HEK293 (cell line): ENCODE data around the gene HMGXB4.

ENCODE experiments used
- REPIN1 ChIP-seq: fragments of 450-650 bp; formaldehyde crosslinking; IDR thresholded peaks from 2 replicates; pipeline ENCODE4 v1.5.1; 2017; ENCODE audit warnings: missing biosample characterization, missing genetic modification characterization, low read depth
- WT1 ChIP-seq: fragments of 450-650 bp; formaldehyde crosslinking; IDR thresholded peaks from 2 replicates; pipeline ENCODE4 v1.5.1; 2016; ENCODE audit warnings: missing biosample characterization, missing genetic modification characterization
- YY1 ChIP-seq: fragments of 450-650 bp; formaldehyde crosslinking; IDR thresholded peaks from 2 replicates; pipeline ENCODE4 v1.5.1; 2018; ENCODE audit warnings: missing biosample characterization, missing genetic modification characterization
- ZNF121 ChIP-seq: fragments of 450-650 bp; formaldehyde crosslinking; IDR thresholded peaks from 2 replicates; pipeline ENCODE4 v1.5.1; 2016; ENCODE audit warnings: missing biosample characterization, missing genetic modification characterization
- ZNF140 ChIP-seq: fragments of 450-650 bp; formaldehyde crosslinking; IDR thresholded peaks from 2 replicates; pipeline ENCODE4 v1.5.1; 2016; ENCODE audit warnings: missing biosample characterization, missing genetic modification characterization
- ZNF335 ChIP-seq: fragments of 450-650 bp; formaldehyde crosslinking; conservative IDR thresholded peaks from 2 replicates; pipeline ENCODE4 v1.5.1; 2016; ENCODE audit warnings: missing biosample characterization, missing genetic modification characterization
- ZNF621 ChIP-seq: fragments of 450-650 bp; formaldehyde crosslinking; IDR thresholded peaks from 2 replicates; pipeline ENCODE4 v1.5.1; 2017; ENCODE audit warnings: missing biosample characterization, missing genetic modification characterization
- TF ChIP-seq, protein P1 (sequence below): fragments of 450-650 bp; formaldehyde crosslinking; IDR thresholded peaks from 2 replicates; pipeline ENCODE4 v1.5.1; 2016; ENCODE audit warnings: missing biosample characterization, missing genetic modification characterization
- TF ChIP-seq, protein P2 (sequence below): fragments of 450-650 bp; formaldehyde crosslinking; conservative IDR thresholded peaks from 2 replicates; pipeline ENCODE4 v1.5.1; 2016; ENCODE audit warnings: low read depth, missing biosample characterization, missing genetic modification characterization
- TF ChIP-seq, protein P3 (sequence below): fragments of 450-650 bp; formaldehyde crosslinking; IDR thresholded peaks from 2 replicates; pipeline ENCODE4 v1.5.1; 2016; ENCODE audit warnings: missing biosample characterization, missing genetic modification characterization, borderline replicate concordance
- TF ChIP-seq, protein P4 (sequence below): fragments of 450-650 bp; formaldehyde crosslinking; IDR thresholded peaks from 2 replicates; pipeline ENCODE4 v1.5.1; 2017; ENCODE audit warnings: missing biosample characterization, missing genetic modification characterization

DNA sequence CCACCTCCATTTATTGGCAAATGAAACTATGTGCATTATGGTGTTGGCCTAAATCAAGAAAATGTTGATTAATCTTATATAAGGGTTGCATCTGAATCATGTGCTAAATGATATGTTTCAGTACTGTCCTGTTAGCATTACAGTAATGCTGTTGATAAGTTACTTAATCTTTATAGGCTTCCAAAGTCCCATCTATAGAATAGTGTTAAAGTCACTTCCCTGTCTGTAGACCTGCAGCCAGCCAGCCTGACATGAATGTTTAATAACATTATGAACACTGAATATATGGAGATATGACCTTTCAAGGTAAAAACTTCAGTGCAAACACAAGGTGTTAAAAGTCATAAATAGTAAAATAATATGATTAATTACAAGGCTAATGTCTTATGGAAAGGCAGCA is 38.8 kb downstream of the HMGXB4 start:
- TF ChIP-seq, protein P1, sequence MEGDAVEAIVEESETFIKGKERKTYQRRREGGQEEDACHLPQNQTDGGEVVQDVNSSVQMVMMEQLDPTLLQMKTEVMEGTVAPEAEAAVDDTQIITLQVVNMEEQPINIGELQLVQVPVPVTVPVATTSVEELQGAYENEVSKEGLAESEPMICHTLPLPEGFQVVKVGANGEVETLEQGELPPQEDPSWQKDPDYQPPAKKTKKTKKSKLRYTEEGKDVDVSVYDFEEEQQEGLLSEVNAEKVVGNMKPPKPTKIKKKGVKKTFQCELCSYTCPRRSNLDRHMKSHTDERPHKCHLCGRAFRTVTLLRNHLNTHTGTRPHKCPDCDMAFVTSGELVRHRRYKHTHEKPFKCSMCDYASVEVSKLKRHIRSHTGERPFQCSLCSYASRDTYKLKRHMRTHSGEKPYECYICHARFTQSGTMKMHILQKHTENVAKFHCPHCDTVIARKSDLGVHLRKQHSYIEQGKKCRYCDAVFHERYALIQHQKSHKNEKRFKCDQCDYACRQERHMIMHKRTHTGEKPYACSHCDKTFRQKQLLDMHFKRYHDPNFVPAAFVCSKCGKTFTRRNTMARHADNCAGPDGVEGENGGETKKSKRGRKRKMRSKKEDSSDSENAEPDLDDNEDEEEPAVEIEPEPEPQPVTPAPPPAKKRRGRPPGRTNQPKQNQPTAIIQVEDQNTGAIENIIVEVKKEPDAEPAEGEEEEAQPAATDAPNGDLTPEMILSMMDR = no peak
- TF ChIP-seq, protein P2, sequence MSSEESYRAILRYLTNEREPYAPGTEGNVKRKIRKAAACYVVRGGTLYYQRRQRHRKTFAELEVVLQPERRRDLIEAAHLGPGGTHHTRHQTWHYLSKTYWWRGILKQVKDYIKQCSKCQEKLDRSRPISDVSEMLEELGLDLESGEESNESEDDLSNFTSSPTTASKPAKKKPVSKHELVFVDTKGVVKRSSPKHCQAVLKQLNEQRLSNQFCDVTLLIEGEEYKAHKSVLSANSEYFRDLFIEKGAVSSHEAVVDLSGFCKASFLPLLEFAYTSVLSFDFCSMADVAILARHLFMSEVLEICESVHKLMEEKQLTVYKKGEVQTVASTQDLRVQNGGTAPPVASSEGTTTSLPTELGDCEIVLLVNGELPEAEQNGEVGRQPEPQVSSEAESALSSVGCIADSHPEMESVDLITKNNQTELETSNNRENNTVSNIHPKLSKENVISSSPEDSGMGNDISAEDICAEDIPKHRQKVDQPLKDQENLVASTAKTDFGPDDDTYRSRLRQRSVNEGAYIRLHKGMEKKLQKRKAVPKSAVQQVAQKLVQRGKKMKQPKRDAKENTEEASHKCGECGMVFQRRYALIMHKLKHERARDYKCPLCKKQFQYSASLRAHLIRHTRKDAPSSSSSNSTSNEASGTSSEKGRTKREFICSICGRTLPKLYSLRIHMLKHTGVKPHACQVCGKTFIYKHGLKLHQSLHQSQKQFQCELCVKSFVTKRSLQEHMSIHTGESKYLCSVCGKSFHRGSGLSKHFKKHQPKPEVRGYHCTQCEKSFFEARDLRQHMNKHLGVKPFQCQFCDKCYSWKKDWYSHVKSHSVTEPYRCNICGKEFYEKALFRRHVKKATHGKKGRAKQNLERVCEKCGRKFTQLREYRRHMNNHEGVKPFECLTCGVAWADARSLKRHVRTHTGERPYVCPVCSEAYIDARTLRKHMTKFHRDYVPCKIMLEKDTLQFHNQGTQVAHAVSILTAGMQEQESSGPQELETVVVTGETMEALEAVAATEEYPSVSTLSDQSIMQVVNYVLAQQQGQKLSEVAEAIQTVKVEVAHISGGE = no peak
- TF ChIP-seq REPIN1 (tag by site-specific recombination) (no peak), ZNF140 (tag by site-specific recombination) (no peak), WT1 (tag by site-specific recombination) (no peak), ZNF121 (no peak), ZNF621 (no peak), YY1 (tag by site-specific recombination) (no peak), ZNF335 (tag by site-specific recombination) (no peak)
- TF ChIP-seq, protein P3, sequence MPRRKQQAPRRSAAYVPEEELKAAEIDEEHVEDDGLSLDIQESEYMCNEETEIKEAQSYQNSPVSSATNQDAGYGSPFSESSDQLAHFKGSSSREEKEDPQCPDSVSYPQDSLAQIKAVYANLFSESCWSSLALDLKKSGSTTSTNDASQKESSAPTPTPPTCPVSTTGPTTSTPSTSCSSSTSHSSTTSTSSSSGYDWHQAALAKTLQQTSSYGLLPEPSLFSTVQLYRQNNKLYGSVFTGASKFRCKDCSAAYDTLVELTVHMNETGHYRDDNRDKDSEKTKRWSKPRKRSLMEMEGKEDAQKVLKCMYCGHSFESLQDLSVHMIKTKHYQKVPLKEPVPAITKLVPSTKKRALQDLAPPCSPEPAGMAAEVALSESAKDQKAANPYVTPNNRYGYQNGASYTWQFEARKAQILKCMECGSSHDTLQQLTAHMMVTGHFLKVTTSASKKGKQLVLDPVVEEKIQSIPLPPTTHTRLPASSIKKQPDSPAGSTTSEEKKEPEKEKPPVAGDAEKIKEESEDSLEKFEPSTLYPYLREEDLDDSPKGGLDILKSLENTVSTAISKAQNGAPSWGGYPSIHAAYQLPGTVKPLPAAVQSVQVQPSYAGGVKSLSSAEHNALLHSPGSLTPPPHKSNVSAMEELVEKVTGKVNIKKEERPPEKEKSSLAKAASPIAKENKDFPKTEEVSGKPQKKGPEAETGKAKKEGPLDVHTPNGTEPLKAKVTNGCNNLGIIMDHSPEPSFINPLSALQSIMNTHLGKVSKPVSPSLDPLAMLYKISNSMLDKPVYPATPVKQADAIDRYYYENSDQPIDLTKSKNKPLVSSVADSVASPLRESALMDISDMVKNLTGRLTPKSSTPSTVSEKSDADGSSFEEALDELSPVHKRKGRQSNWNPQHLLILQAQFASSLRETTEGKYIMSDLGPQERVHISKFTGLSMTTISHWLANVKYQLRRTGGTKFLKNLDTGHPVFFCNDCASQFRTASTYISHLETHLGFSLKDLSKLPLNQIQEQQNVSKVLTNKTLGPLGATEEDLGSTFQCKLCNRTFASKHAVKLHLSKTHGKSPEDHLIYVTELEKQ (tag by site-specific recombination) = no peak
- TF ChIP-seq, protein P4, sequence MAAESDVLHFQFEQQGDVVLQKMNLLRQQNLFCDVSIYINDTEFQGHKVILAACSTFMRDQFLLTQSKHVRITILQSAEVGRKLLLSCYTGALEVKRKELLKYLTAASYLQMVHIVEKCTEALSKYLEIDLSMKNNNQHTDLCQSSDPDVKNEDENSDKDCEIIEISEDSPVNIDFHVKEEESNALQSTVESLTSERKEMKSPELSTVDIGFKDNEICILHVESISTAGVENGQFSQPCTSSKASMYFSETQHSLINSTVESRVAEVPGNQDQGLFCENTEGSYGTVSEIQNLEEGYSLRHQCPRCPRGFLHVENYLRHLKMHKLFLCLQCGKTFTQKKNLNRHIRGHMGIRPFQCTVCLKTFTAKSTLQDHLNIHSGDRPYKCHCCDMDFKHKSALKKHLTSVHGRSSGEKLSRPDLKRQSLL (tag by site-specific recombination) = no peak
